ENCODE measurements around the gene DCAF12. TPM values are rescaled to one million over a fixed set of nuclear protein-coding genes. Genes with fewer than 3 reads are reported as not detected.

Gene DCAF12
- total RNA-seq, 3 donors from 2014 or later (not counting 1 experiment from before 2014, with no cell fraction given): 14.9 to 24.3 (median 21.3) TPM

- no peaks in the 10 kb centered on the region for H3K9me3 ChIP-seq (ENCODE audit: control insufficient read depth, insufficient read depth, low read length)
- no peaks in the 10 kb centered on the region for H3K4me1 ChIP-seq (ENCODE audit: control insufficient read depth, insufficient read depth, low read length)
- no peak overlapping the region for H3K4me3 ChIP-seq (ENCODE audit: low read length)
- intact Hi-C loops (cut with micrococcal nuclease): no loop called here
- ATAC-seq (no peak), DNase-seq (no peak)
- no peaks in the 10 kb centered on the region for H3K9me3 Mint-ChIP-seq
- peaks cover 3 to 4% of the 10 kb centered on the region in 2 donors for H3K4me1 Mint-ChIP-seq
- H3K27me3 Mint-ChIP-seq (ENCODE audit: low read depth in 2 of 2): no peaks in the 10 kb centered on the region
- H3K4me3 Mint-ChIP-seq: no peak overlapping the region
- no peaks in the 10 kb centered on the region for H3K27me3 ChIP-seq (ENCODE audit: control insufficient read depth, insufficient read depth, low read length)
- H3K36me3 Mint-ChIP-seq: no peaks in the 10 kb centered on the region
- H3K36me3 ChIP-seq (ENCODE audit: control insufficient read depth, insufficient read depth, low read length): no peaks in the 10 kb centered on the region
- no peak for TF ChIP-seq CTCF (IDR thresholded peaks at IDR 0.05)
- no peak overlapping the region for H3K27ac ChIP-seq (ENCODE audit: low read length)
- 100% methylated on average over 2 of the region's 2 CpGs for WGBS (ENCODE audit: insufficient coverage)
- H3K27ac Mint-ChIP-seq: no peak overlapping the region
Observed at GRCh38 chr9:34079181-34079580, 47.3 kb downstream of the DCAF12 start.

GRCh38 chr9:34072868-34073590, 53.5 kb downstream of the DCAF12 start:
- Histone ChIP-seq H3K4me1 (ENCODE audit: control insufficient read depth, insufficient read depth, low read length) (peaks cover 10% of the 10 kb centered on the region), H3K4me3 (ENCODE audit: low read length) (no peak overlapping the region), H3K36me3 (ENCODE audit: control insufficient read depth, insufficient read depth, low read length) (no peaks in the 10 kb centered on the region), H3K27me3 (ENCODE audit: control insufficient read depth, insufficient read depth, low read length) (no peaks in the 10 kb centered on the region), H3K9me3 (ENCODE audit: control insufficient read depth, insufficient read depth, low read length) (no peaks in the 10 kb centered on the region), H3K27ac (ENCODE audit: low read length) (no peak overlapping the region)
- intact Hi-C loops (cut with micrococcal nuclease): no loop called here
- ATAC-seq: no peak
- H3K4me1 Mint-ChIP-seq: peaks cover 5 to 20% of the 10 kb centered on the region in 2 donors
- no peaks in the 10 kb centered on the region for H3K9me3 Mint-ChIP-seq
- WGBS (ENCODE audit: insufficient coverage): 78% methylated on average over 5 of the region's 5 CpGs
- TF ChIP-seq CTCF (IDR thresholded peaks at IDR 0.05): no peak
- DNase-seq: no peak
- H3K27ac Mint-ChIP-seq: no peak overlapping the region
- H3K36me3 Mint-ChIP-seq: no peaks in the 10 kb centered on the region
- H3K27me3 Mint-ChIP-seq (ENCODE audit: low read depth in 2 of 2): no peaks in the 10 kb centered on the region
- no peak overlapping the region for H3K4me3 Mint-ChIP-seq

- H3K9me3 ChIP-seq (ENCODE audit: control insufficient read depth, insufficient read depth, low read length): no peaks in the 10 kb centered on the region
- H3K9me3 Mint-ChIP-seq: no peaks in the 10 kb centered on the region
- H3K27me3 Mint-ChIP-seq (ENCODE audit: low read depth in 2 of 2): no peaks in the 10 kb centered on the region
- H3K4me1 Mint-ChIP-seq: peaks cover 5 to 20% of the 10 kb centered on the region in 2 donors
- H3K4me3 ChIP-seq (ENCODE audit: low read length): no peak overlapping the region
- peaks cover 10% of the 10 kb centered on the region for H3K4me1 ChIP-seq (ENCODE audit: control insufficient read depth, insufficient read depth, low read length)
- H3K36me3 ChIP-seq (ENCODE audit: control insufficient read depth, insufficient read depth, low read length): no peaks in the 10 kb centered on the region
- ATAC-seq (no peak), DNase-seq (no peak)
- WGBS (ENCODE audit: insufficient coverage): 80% methylated on average over 2 of the region's 2 CpGs
- H3K4me3 Mint-ChIP-seq: no peak overlapping the region
- no peaks in the 10 kb centered on the region for H3K27me3 ChIP-seq (ENCODE audit: control insufficient read depth, insufficient read depth, low read length)
- intact Hi-C loops (cut with micrococcal nuclease): no loop called here
- no peak overlapping the region for H3K27ac ChIP-seq (ENCODE audit: low read length)
- no peak overlapping the region for H3K27ac Mint-ChIP-seq
- no peaks in the 10 kb centered on the region for H3K36me3 Mint-ChIP-seq
- TF ChIP-seq CTCF (IDR thresholded peaks at IDR 0.05): no peak
Observed at GRCh38 chr9:34072410-34072809, 54.1 kb downstream of the DCAF12 start.
